HepG2 (cell line): Measurements from ENCODE around the gene CDH22. TPM values are rescaled to one million over a fixed set of nuclear protein-coding genes. Genes with fewer than 3 reads are reported as not detected.

Source experiments
- ATAC-seq: fragments of 200-7000 bp; cut with Tn5 transposase; 3 replicates; pipeline ENCODE4 v1.9.1; 2020; ENCODE audit warnings: mild to moderate bottlenecking, moderate library complexity
- BruUV-seq: library from RNA; stranded (reverse); fragments of 400-500 nt; replicated peaks from 2 replicates; lab custom pipeline; 2021; lab: Mats Ljungman, UMichigan
- CTCF ChIA-PET: fragments of 300-600 bp; formaldehyde crosslinking; extraction: SDS; loops from one replicate; lab custom pipeline; 2021; ENCODE audit warnings: low total read pairs, inconsistent platforms, low intra/inter-chr PET ratio; lab: Yijun Ruan, JAX
- POLR2A ChIA-PET: fragments of 350-600 bp; sonication (Branson Sonifier 250); formaldehyde crosslinking; loops from one replicate; lab custom pipeline; 2020; ENCODE audit warnings: antibody characterized with exemption, inconsistent platforms; lab: Yijun Ruan, JAX
- DNase-seq: peaks from one replicate; pipeline ENCODE4 v3.0.0-alpha.2; 2015; ENCODE audit warnings: low spot score
- FAIRE-seq: peaks from 3 replicates; lab custom pipeline; 2011; peaks lifted over from hg19 to GRCh38; lab: Jason Lieb, UNC
- H2AFZ ChIP-seq: one replicate; pipeline ENCODE4 v1.6.1; 2011; ENCODE audit warnings: low read length, inconsistent platforms
- H3K27ac ChIP-seq: fragments of 300-600 bp; 3 replicates; pipeline ENCODE4 v1.8.0; 2011; ENCODE audit warnings: mixed run types, mild to moderate bottlenecking, mixed read lengths, low read length, inconsistent platforms; ENCODE audit not compliant: insufficient read depth; ENCODE audit errors: extremely low read length
- H3K27me3 ChIP-seq, 2 experiments: fragments of 200-600 bp in 1 of 2; 2 replicates in 1 of 2; 3 replicates in 1 of 2; pipeline versions ENCODE4 v1.6.0 to v1.8.0; 2011; ENCODE audit warnings: low read length in 2 of 2, mild to moderate bottlenecking in 2 of 2, moderate library complexity in 2 of 2, inconsistent platforms in 1 of 2; ENCODE audit not compliant: insufficient read depth in 2 of 2, control insufficient read depth in 1 of 2
- H3K36me3 ChIP-seq, 2 experiments: fragments of 200-600 bp in 1 of 2; replicated peaks in 1 of 2; 2 replicates in 1 of 2; 3 replicates in 1 of 2; pipeline versions ENCODE4 v1.5.1 to v1.8.0; 2011; ENCODE audit warnings: low read length in 2 of 2, inconsistent platforms in 1 of 2; ENCODE audit not compliant: insufficient read depth in 2 of 2, control insufficient read depth in 1 of 2
- H3K4me1 ChIP-seq: 2 replicates; pipeline ENCODE4 v1.5.1; 2012; ENCODE audit warnings: low read length, inconsistent platforms; ENCODE audit not compliant: insufficient read depth
- H3K4me2 ChIP-seq: 2 replicates; pipeline ENCODE4 v1.6.0; 2011; ENCODE audit warnings: low read depth, low read length, inconsistent platforms
- H3K4me3 ChIP-seq, 3 experiments: fragments of 200-600 bp in 1 of 3; sonication (generic), shearing (Covaris generic) in 1 of 3; replicated peaks in 1 of 3; 2 replicates each; pipeline ENCODE4 v1.5.1; 2011 to 2016; ENCODE audit warnings: low read length in 3 of 3, inconsistent platforms in 2 of 3, low read depth in 2 of 3, mild to moderate bottlenecking in 2 of 3, control low read depth in 1 of 3, mixed read lengths in 1 of 3; ENCODE audit not compliant: insufficient read depth in 1 of 3
- H3K79me2 ChIP-seq: one replicate; pipeline ENCODE4 v1.6.1; 2011; ENCODE audit warnings: low read length, inconsistent platforms; ENCODE audit not compliant: insufficient read depth
- H3K9ac ChIP-seq: 2 replicates; pipeline ENCODE4 v1.6.0; 2011; ENCODE audit warnings: mild to moderate bottlenecking, low read depth, low read length, inconsistent platforms; ENCODE audit not compliant: insufficient read depth
- H3K9me3 ChIP-seq: 2 replicates; pipeline ENCODE4 v1.5.1; 2012; ENCODE audit warnings: mild to moderate bottlenecking, low read length
- H4K20me1 ChIP-seq: 2 replicates; pipeline ENCODE4 v1.6.0; 2011; ENCODE audit warnings: inconsistent platforms, mild to moderate bottlenecking, low read length, moderate library complexity; ENCODE audit not compliant: insufficient read depth
- AHR ChIP-seq: IDR thresholded peaks from 2 replicates; pipeline ENCODE4 v1.6.1; 2018; ENCODE audit warnings: missing genetic modification reagents, missing compliant biosample characterization
- BATF2 ChIP-seq: sonication (generic); formaldehyde crosslinking; IDR thresholded peaks from 2 replicates; pipeline ENCODE4 v1.8.0; 2022; ENCODE audit warnings: mild to moderate bottlenecking, missing genetic modification reagents, moderate library complexity
- IRF1 ChIP-seq: sonication (generic); formaldehyde crosslinking; IDR thresholded peaks from 2 replicates; pipeline ENCODE4 v1.4.0; 2020; ENCODE audit warnings: low read depth, mild to moderate bottlenecking, missing genetic modification reagents
- NR2C2 ChIP-seq: sonication (generic); formaldehyde crosslinking; IDR thresholded peaks from 2 replicates; pipeline ENCODE4 v1.4.0; 2020; ENCODE audit warnings: missing genetic modification reagents, mild to moderate bottlenecking, moderate library complexity, borderline replicate concordance
- SSRP1 ChIP-seq: IDR thresholded peaks from 2 replicates; pipeline ENCODE4 v1.6.1; 2016; ENCODE audit warnings: control low read depth
- ZNF33A ChIP-seq: sonication (generic); formaldehyde crosslinking; IDR thresholded peaks from 2 replicates; pipeline ENCODE4 v1.5.1; 2020; ENCODE audit warnings: missing genetic modification reagents, mild to moderate bottlenecking, moderate library complexity, borderline replicate concordance
- ZNF546 ChIP-seq: sonication (generic); formaldehyde crosslinking; conservative IDR thresholded peaks from 2 replicates; pipeline ENCODE4 v1.8.1; 2023; ENCODE audit warnings: mild to moderate bottlenecking, missing genetic modification reagents
- ZNF558 ChIP-seq: sonication (generic); formaldehyde crosslinking; IDR thresholded peaks from 2 replicates; pipeline ENCODE4 v1.9.0; 2022; ENCODE audit warnings: mild to moderate bottlenecking, missing genetic modification reagents, borderline replicate concordance
- ZNF629 ChIP-seq: sonication (generic); formaldehyde crosslinking; conservative IDR thresholded peaks from 2 replicates; pipeline ENCODE4 v1.5.0; 2020; ENCODE audit warnings: missing genetic modification reagents
- WGBS: methylation state at CpG from one replicate; pipeline ENCODE4 v1.1.6; 2017; ENCODE audit warnings: low lambda C conversion rate; 5-methylcytosine and 5-hydroxymethylcytosine counted together
- in situ Hi-C: cut with HindIII; loops from 2 replicates; pipeline ENCODE4 v1.10.0; 2017; ENCODE audit warnings: low pct_unique_long_range_greater_than_20kb; ENCODE audit not compliant: extremely low pct_ligation_motif_present
- intact Hi-C: fragments of 100-400 bp; cut with micrococcal nuclease; formaldehyde crosslinking; loops from one replicate; pipeline ENCODE4 v1.10.0; 2022; ENCODE audit not compliant: unreplicated experiment
- polyA plus RNA-seq, 8 experiments: library from polyadenylated mRNA; depleted of rRNA in 3 of 8; stranded (reverse) in 7 of 8; unstranded in 1 of 8; fragments of >200 nt; fragmentation: Illumina TruSeq in 4 of 8; extraction: Trizol in 4 of 8; gene quantifications; 2 replicates each; pipeline versions ENCODE4 v1.2.1 to v1.2.3, GENCODE V29; 2011 to 2016; ENCODE audit warnings: low read depth in 4 of 8, missing spikeins in 1 of 8, mixed read lengths in 1 of 8; ENCODE audit not compliant: insufficient read depth in 1 of 8
- total RNA-seq, 5 experiments: library from RNA; depleted of rRNA; stranded (reverse); fragments of >200 nt; fragmentation: Illumina TruSeq; extraction: Trizol; gene quantifications; 2 replicates each; pipeline ENCODE4 v1.2.3, GENCODE V29; 2016; ENCODE audit warnings: low read depth in 1 of 5

The CDH22 gene
- total and polyA plus RNA-seq, 2 of the 13 experiments (the other 11 are each of a cell fraction or from before 2014, with no cell fraction given): not detected

GRCh38 chr20:46275091-46275490, 33.2 kb downstream of the CDH22 start:
- Histone ChIP-seq H3K4me3 (no peak overlapping the region), H3K9ac (no peak overlapping the region), H3K36me3 (no peaks in the 10 kb centered on the region), H3K4me1 (no peaks in the 10 kb centered on the region; the same call in 1 of the 2 replicates), H3K27me3 (peaks cover 2 to 32% of the 10 kb centered on the region in 2 experiments; a peak in 3 of 5 replicates), H3K79me2 (no peaks in the 10 kb centered on the region), H3K9me3 (no peaks in the 10 kb centered on the region), H4K20me1 (no peaks in the 10 kb centered on the region), H3K4me2 (no peak overlapping the region), H2AFZ (no peak overlapping the region), H3K27ac (no peak overlapping the region)
- no peak for ATAC-seq
- 13% methylated on average over 4 of the region's 4 CpGs for WGBS
- no peak for TF ChIP-seq ZNF546 (CRISPR knock-in tag)
- no peak for TF ChIP-seq SSRP1 (CRISPR knock-in tag)
- no peak for TF ChIP-seq ZNF558 (CRISPR knock-in tag)
- TF ChIP-seq NR2C2 (CRISPR knock-in tag): no peak
- no peak for TF ChIP-seq AHR
- TF ChIP-seq ZNF629 (CRISPR knock-in tag): no peak
- TF ChIP-seq BATF2 (CRISPR knock-in tag): no peak
- no peak for TF ChIP-seq ZNF33A (CRISPR knock-in tag)
- TF ChIP-seq IRF1 (CRISPR knock-in tag): no peak
- ChIA-PET POLR2A (no interaction called here), CTCF (no interaction called here)
- no peak for FAIRE-seq
- intact Hi-C loops (no loop called here), in situ Hi-C loops (no loop called here)
- DNase-seq: no peak
- no TSS peak for BruUV-seq
